ENCODE results near the gene CHAF1B. TPM values are rescaled to one million over a fixed set of nuclear protein-coding genes. Genes with fewer than 3 reads are reported as not detected.

The CHAF1B gene
- total RNA-seq, 2 experiments from 2014 or later: 4.5 to 4.8 TPM

- Histone ChIP-seq H3K36me3 (ENCODE audit: insufficient read depth, low read length) (peaks cover 59% of the 10 kb centered on the region), H3K4me1 (ENCODE audit: insufficient read depth, low read length) (no peaks in the 10 kb centered on the region), H3K4me3 (ENCODE audit: low read length) (no peak overlapping the region), H3K27ac (ENCODE audit: low read depth in 1 of 2, low read length in 2 of 2) (no peak overlapping the region), H3K9me3 (ENCODE audit: control insufficient read depth in 1 of 2, insufficient read depth in 1 of 2, low read length in 2 of 2) (no peaks in the 10 kb centered on the region), H3K27me3 (ENCODE audit: control insufficient read depth in 1 of 2, insufficient read depth in 2 of 2, low read length in 2 of 2) (no peaks in the 10 kb centered on the region)
- ATAC-seq (ENCODE audit: poor library complexity) (no peak), DNase-seq (no peak)
- no peak for TF ChIP-seq CTCF (IDR thresholded peaks at IDR 0.05)
- Mint-ChIP-seq H3K27ac (no peak overlapping the region), H3K36me3 (ENCODE audit: low read depth) (peaks cover 60% of the 10 kb centered on the region), H3K27me3 (no peaks in the 10 kb centered on the region), H3K4me3 (no peak overlapping the region), H3K9me3 (no peaks in the 10 kb centered on the region), H3K4me1 (ENCODE audit: low read depth) (no peaks in the 10 kb centered on the region)
- POLR2A ChIA-PET: no interaction called here
- intact Hi-C loops (cut with DNase I, micrococcal nuclease): loop anchor here in 1 of 2 experiments (5.0 kb wide), 1 partner anchor 39 kb away; no protein-coding TSS in a partner anchor
- CTCF ChIA-PET: interaction anchor here (0.6 kb wide), 1 partner anchor 115 kb away, joined by 3 read pairs; no protein-coding TSS in a partner anchor
Observed at GRCh38 chr21:36375994-36376393, 9.2 kb upstream of the CHAF1B start.

DNA sequence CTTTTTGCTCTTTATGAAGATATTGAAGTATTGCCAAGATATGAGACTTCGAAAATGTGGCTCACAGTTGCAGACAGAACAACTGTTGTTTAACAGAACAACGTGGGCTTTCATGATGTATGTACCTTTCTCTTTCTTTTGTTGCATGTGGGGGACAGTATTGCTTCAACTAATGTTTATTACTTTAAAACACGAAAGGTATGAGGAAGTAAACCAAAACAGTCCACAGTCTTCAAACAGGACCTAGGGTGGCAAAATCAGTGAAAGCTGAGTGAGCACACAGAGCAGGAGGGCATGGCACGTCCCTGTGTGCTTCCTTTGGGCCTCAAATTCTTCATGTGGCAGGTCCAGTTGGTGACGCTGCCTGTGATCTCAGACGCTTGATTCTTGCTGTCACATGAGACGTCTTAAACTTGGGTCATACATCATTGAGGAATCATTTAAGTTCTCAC lies 7.8 kb upstream of the CHAF1B start:
- Mint-ChIP-seq H3K36me3 (ENCODE audit: low read depth) (peaks cover 46% of the 10 kb centered on the region), H3K9me3 (no peaks in the 10 kb centered on the region), H3K27ac (no peak overlapping the region), H3K4me1 (ENCODE audit: low read depth) (no peaks in the 10 kb centered on the region), H3K27me3 (no peaks in the 10 kb centered on the region), H3K4me3 (no peak overlapping the region)
- DNase-seq: no peak
- POLR2A ChIA-PET: interaction anchor here (0.6 kb wide), 1 partner anchor 124 kb away, joined by 4 read pairs; no protein-coding TSS in a partner anchor
- no peak overlapping the region for H3K4me3 ChIP-seq (ENCODE audit: low read length)
- H3K4me1 ChIP-seq (ENCODE audit: insufficient read depth, low read length): no peaks in the 10 kb centered on the region
- H3K36me3 ChIP-seq (ENCODE audit: insufficient read depth, low read length): peaks cover 47% of the 10 kb centered on the region
- intact Hi-C loops (cut with DNase I, micrococcal nuclease): loop anchor here in 1 of 2 experiments (5.0 kb wide), 1 partner anchor 40 kb away; no protein-coding TSS in a partner anchor
- CTCF ChIA-PET: interaction anchor here (1.0 kb wide), 1 partner anchor 86 kb away, joined by 3 read pairs; no protein-coding TSS in a partner anchor
- no peaks in the 10 kb centered on the region for H3K27me3 ChIP-seq (ENCODE audit: control insufficient read depth in 1 of 2, insufficient read depth in 2 of 2, low read length in 2 of 2)
- no peak for ATAC-seq (ENCODE audit: poor library complexity)
- H3K9me3 ChIP-seq (ENCODE audit: control insufficient read depth in 1 of 2, insufficient read depth in 1 of 2, low read length in 2 of 2): no peaks in the 10 kb centered on the region
- H3K27ac ChIP-seq (ENCODE audit: low read depth in 1 of 2, low read length in 2 of 2): no peak overlapping the region
- no peak for TF ChIP-seq CTCF (IDR thresholded peaks at IDR 0.05)

DNA sequence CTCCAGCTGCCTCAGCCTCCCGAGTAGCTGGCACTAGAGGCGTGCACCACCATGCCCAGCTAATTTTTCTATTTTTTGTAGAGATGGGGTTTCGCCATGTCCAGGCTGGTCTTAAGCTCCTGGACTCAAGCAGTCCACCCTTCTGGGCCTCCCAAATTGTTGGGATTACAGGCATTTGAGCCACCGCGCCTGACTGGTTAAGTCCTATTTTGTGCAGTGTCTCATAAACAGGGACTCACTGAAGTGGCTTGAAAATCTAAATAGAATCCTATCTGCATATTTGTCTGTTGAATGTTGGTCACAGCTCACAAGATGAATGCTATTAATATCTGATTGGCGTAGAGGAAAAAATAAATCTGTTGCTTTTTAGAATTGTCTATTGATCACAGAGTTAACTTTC lies 5.9 kb upstream of the CHAF1B start:
- CTCF ChIA-PET: interaction anchor here (0.7 kb wide), 1 partner anchor 21 kb away, joined by 3 read pairs; no protein-coding TSS in a partner anchor
- peaks cover 32% of the 10 kb centered on the region for H3K36me3 ChIP-seq (ENCODE audit: insufficient read depth, low read length)
- peaks cover 30% of the 10 kb centered on the region for H3K36me3 Mint-ChIP-seq (ENCODE audit: low read depth)
- no peaks in the 10 kb centered on the region for H3K27me3 Mint-ChIP-seq
- H3K27ac Mint-ChIP-seq: peak overlapping the region; percentile 63
- no peaks in the 10 kb centered on the region for H3K9me3 ChIP-seq (ENCODE audit: control insufficient read depth in 1 of 2, insufficient read depth in 1 of 2, low read length in 2 of 2)
- DNase-seq (no peak), ATAC-seq (ENCODE audit: poor library complexity) (no peak)
- H3K27ac ChIP-seq (ENCODE audit: low read depth in 1 of 2, low read length in 2 of 2): no peak overlapping the region
- no peaks in the 10 kb centered on the region for H3K4me1 Mint-ChIP-seq (ENCODE audit: low read depth)
- intact Hi-C loops (cut with DNase I, micrococcal nuclease): loop anchor here in 1 of 2 experiments (5.0 kb wide), 1 partner anchor 42 kb away; no protein-coding TSS in a partner anchor
- no peak for TF ChIP-seq CTCF (IDR thresholded peaks at IDR 0.05)
- H3K27me3 ChIP-seq (ENCODE audit: control insufficient read depth in 1 of 2, insufficient read depth in 2 of 2, low read length in 2 of 2): no peaks in the 10 kb centered on the region
- H3K4me3 Mint-ChIP-seq: no peak overlapping the region
- no peaks in the 10 kb centered on the region for H3K4me1 ChIP-seq (ENCODE audit: insufficient read depth, low read length)
- H3K4me3 ChIP-seq (ENCODE audit: low read length): no peak overlapping the region
- POLR2A ChIA-PET: interaction anchor here (1.0 to 1.1 kb wide), 2 partner anchors 12 to 80 kb away, joined by 4 read pairs; no protein-coding TSS in a partner anchor
- no peaks in the 10 kb centered on the region for H3K9me3 Mint-ChIP-seq

Data from CD4-positive, alpha-beta T cell (primary cell).